ENCODE results near the gene CLCA4.

CLCA4 gene

GRCh38 chr1:86546787-86547221 is at the start of gene CLCA4:
Gene CLCA4 (plus strand): TSS chr1:86547078. CDS start chr1:86547120, 42 bp downstream.
- DNase-seq = no peak

- peak; percentile 24 for DNase-seq
These were observed 48.6 kb upstream of the CLCA4 start for GRCh38 chr1:86498281-86498680.

- DNase-seq = peak; percentile 97
These were observed 46.8 kb upstream of the CLCA4 start for GRCh38 chr1:86499987-86500593.

- DNase-seq = no peak
These were observed 46.2 kb upstream of the CLCA4 start for GRCh38 chr1:86500714-86501113.

- DNase-seq = peak; percentile 59
These were observed 44.7 kb upstream of the CLCA4 start for GRCh38 chr1:86502125-86502646.

GRCh38 chr1:86502721-86503405 is 44.0 kb upstream of the CLCA4 start:
- DNase-seq = no peak

- no peak for DNase-seq
These were observed 43.3 kb upstream of the CLCA4 start for GRCh38 chr1:86503406-86504136.

- peak; percentile 46 for DNase-seq
These were observed 42.8 kb upstream of the CLCA4 start for GRCh38 chr1:86504137-86504479.

GRCh38 chr1:86504895-86505563 is 41.8 kb upstream of the CLCA4 start:
- no peak for DNase-seq

GRCh38 chr1:86505564-86505902 is 41.3 kb upstream of the CLCA4 start:
- DNase-seq = no peak

- peak; percentile 57 for DNase-seq
These were observed 38.8 kb upstream of the CLCA4 start for GRCh38 chr1:86507935-86508582.

GRCh38 chr1:86508583-86508969 is 38.3 kb upstream of the CLCA4 start:
- DNase-seq = no peak

- peak; percentile 35 for DNase-seq
These were observed 31.3 kb upstream of the CLCA4 start for GRCh38 chr1:86515597-86515996.

GRCh38 chr1:86516335-86516734 is 30.5 kb upstream of the CLCA4 start:
- no peak for DNase-seq

- DNase-seq = no peak
These were observed 29.5 kb upstream of the CLCA4 start for GRCh38 chr1:86517336-86517735.

- DNase-seq = no peak
These were observed 25.9 kb upstream of the CLCA4 start for GRCh38 chr1:86520789-86521521.

- DNase-seq = no peak
These were observed 25.4 kb upstream of the CLCA4 start for GRCh38 chr1:86521522-86521891.

GRCh38 chr1:86522240-86522639 is 24.6 kb upstream of the CLCA4 start:
- no peak for DNase-seq

GRCh38 chr1:86523670-86524354 is 23.1 kb upstream of the CLCA4 start:
- DNase-seq = no peak

GRCh38 chr1:86527306-86527705 is 19.6 kb upstream of the CLCA4 start:
- no peak for DNase-seq

GRCh38 chr1:86530211-86530845 is 16.6 kb upstream of the CLCA4 start:
- no peak for DNase-seq
